ENCODE measurements around the gene PCSK4.

Gene PCSK4

DNA sequence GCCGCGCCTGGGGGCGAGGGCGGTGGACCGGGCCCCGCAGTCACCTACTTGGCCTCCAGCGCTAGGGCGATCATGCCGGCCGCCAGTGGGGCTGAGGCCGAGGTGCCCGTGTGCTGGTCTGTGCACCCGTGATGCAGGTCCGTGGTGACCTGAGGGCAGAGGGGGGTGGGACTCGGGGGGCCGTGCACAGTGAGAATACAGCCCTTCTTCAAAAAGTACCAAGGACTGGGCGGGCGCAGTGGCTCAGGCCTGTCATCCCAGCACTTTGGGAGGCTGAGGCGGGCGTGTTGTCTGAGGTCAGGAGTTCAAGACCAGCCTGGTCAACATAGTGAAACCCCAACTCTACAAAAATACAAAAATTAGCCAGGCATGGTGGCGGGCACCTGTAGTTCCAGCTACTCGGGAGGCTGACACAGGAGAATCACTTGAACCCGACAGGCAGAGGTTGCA, 6.1 kb downstream of the PCSK4 start:
- in situ Hi-C loops (cut with HindIII; ENCODE audit: low sequenced_read_pairs): no loop called here
- no peak for DNase-seq (ENCODE audit: low read depth, low spot score)
- no peak overlapping the region for H3K4me3 ChIP-seq (ENCODE audit: low read depth, low read length)
- TF ChIP-seq CTCF (IDR thresholded peaks at IDR 0.05; ENCODE audit: low read depth, low read length): no peak

DNA sequence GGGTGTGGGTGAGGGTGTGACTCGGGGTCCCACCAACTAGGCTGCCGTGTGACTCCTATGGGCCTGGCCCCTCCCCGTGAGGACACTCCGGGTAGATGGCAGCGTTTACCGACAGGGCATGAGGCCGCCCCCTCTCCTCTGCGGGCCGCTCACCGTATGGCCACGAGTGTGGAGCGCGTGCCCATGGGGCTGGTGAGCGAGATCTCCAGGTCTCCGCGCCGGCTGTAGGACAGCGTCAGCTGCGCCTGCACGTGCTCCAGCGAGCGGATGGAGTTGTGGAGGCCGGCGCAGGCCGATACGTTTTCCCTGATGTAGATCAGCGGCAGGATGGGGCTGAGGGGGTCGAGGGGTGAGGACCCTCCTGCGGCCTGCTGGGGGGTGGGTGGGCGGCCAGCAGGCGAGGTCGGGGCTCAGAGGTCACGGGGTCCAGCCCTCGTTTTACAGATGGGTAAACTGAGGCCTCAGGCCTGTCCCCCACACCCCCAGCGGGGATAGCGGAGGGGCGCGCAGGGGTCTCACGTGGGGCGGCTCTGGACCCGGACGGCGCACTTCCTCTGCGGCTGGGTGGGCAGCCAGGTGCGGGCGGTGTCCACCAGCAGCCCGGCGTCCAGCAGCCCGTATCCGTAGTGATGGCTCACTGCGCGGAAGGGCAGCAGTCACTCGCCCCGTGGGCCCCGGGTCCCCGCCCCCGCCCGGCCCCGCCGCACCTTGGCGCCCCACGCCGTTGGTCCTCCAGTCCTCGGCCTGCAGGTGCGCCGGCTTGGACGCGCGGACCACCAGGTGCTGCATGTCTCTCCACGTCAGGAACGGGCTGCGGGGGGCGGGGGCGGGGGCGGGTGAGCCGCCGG, 6.8 kb downstream of the PCSK4 start:
- no peak overlapping the region for H3K4me3 ChIP-seq (ENCODE audit: low read depth, low read length)
- TF ChIP-seq CTCF (IDR thresholded peaks at IDR 0.05; ENCODE audit: low read depth, low read length): no peak
- in situ Hi-C loops (cut with HindIII; ENCODE audit: low sequenced_read_pairs): no loop called here
- no peak for DNase-seq (ENCODE audit: low read depth, low spot score)

GRCh38 chr19:1482361-1483130, 7.6 kb downstream of the PCSK4 start:
- H3K4me3 ChIP-seq (ENCODE audit: low read depth, low read length): no peak overlapping the region
- no peak for TF ChIP-seq CTCF (IDR thresholded peaks at IDR 0.05; ENCODE audit: low read depth, low read length)
- in situ Hi-C loops (cut with HindIII; ENCODE audit: low sequenced_read_pairs): no loop called here

DNA sequence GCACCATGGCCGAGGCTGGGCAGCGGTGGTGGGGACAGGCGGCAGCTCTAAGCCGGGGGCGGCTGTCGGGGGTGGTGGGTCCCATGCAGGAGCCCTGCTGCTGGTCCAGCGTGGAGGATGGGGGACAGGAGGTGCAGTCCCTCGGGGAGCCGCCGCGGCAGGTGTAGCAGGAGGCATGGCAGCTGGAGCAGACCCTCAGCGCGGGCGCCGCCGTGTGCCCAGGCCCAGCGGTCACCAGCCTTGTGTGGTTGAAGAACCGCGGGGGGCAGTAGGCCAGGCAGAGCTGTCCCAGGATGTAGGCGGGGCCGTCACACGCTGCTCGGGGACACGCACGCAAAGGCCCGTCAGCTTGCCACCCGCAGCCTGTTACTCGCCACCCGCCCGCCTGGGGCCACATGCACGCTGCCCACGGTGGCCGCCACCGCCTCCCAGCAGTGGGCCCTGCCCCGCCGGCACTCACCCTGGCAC, 8.2 kb downstream of the PCSK4 start:
- H3K4me3 ChIP-seq (ENCODE audit: low read depth, low read length): no peak overlapping the region
- in situ Hi-C loops (cut with HindIII; ENCODE audit: low sequenced_read_pairs): no loop called here
- TF ChIP-seq CTCF (IDR thresholded peaks at IDR 0.05; ENCODE audit: low read depth, low read length): no peak
- no peak for DNase-seq (ENCODE audit: low read depth, low spot score)

More at GRCh38 chr19:1482361-1483130, 7.6 kb downstream of the PCSK4 start:
- DNase-seq (ENCODE audit: low read depth, low spot score): no peak

DNA sequence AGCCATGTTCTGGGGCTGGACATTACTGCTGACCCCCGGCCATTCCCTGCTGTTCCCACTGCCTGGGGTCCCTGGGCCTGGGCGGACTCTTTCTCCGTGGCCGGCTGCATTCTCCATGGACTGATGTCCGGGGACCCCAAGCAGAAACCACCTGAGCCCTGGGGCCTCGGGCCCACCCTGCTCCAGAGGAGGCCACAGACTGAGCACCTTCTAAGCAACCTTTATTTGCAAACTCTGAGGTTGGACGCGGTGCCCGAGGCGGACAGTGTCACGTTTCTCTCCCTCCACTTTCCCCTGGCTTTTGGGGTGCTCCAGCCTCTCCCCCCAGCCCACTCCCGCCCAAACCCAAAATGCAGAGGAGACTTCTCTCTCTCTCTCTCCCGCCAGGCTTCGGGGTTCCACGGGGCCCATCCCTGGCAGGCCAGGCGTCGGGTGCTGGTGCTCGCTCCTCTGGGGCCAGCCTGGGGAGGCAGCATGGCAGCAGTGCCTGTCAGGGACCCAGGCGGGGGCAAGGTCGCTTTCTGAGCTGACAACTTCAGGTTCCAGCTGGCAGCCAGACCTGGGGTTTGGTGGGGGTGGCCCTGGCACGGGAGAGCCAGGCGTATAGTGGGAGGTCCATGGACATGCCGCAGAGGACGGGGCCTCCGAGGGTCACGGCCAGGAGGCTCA, 8.8 kb downstream of the PCSK4 start:
- DNase-seq (ENCODE audit: low read depth, low spot score): no peak
- in situ Hi-C loops (cut with HindIII; ENCODE audit: low sequenced_read_pairs): no loop called here
- H3K4me3 ChIP-seq (ENCODE audit: low read depth, low read length): no peak overlapping the region
- TF ChIP-seq CTCF (IDR thresholded peaks at IDR 0.05; ENCODE audit: low read depth, low read length): no peak

Data from astrocyte of the spinal cord (primary cell).